ENCODE data around the gene NACC1.

The NACC1 gene

DNA sequence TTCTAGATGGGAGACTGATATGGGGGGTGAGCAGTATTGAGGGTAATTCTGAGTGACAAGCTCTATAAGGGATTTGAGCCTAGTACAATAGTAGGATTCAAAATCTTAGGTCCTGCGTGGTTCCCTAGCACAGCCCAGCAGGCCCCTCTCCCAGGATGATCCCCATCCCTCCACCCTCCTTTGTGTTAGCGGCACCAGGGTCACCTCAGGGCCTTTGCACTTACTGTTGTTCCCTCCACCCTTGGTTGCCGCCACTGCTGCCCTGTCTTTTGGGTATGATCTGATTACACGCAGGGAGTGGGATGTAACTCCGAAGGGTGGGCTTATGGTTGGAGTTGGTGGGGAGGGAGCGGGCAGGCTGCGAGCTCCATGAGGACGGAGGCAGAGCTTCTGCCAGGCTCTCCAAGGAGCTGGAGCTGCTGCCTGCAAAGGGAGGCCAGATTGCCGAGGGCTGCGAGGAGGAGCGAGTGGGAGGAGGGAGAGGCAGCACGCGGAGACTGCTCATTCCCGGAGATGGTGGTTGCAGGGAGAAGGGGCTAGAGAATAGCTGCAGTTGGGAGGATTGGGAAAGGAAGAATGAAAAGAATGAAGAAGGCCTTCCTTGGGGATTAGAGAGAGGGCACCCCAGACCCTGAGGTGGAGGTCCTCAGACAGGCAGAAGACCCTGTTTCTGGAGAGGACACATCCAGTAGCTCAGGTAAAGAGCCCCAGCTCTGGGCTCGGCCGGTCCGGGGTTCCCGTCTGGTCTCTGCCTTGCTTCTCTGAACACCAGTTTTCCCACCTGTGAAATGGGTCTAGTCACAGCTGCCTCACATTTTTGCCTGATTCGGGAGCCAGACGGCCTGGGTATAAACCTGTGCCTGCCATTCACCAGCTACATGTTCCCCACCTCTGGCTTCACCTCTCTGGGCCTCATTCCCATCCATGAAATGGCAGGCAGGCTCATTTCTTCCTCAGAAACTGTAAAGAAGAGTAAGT, 5.2 kb downstream of the NACC1 start:
- H3K9ac ChIP-seq: peak overlapping the region in 6 of 11 experiments; percentile 10 to 99 (median 27); a peak in 6 of 22 replicates
- H4K20me1 ChIP-seq: peaks cover 89 to 96% (median 94%) of the 10 kb centered on the region in 11 experiments
- no peaks in the 10 kb centered on the region for H3K27me3 ChIP-seq
- H3K4me1 ChIP-seq: peaks cover 57 to 77% (median 62%) of the 10 kb centered on the region in 10 experiments
- H3K4me3 ChIP-seq: no peak overlapping the region
- H3K27ac ChIP-seq: no peak overlapping the region
- H3K4me2 ChIP-seq: no peak overlapping the region
- TF ChIP-seq Cebpa-rat (IDR thresholded peaks at IDR 0.05): no peak
- peaks cover 50 to 90% (median 75%) of the 10 kb centered on the region in 11 experiments for H3K36me3 ChIP-seq
- H3K9me3 ChIP-seq (replicated peaks in 1 of 11): no peaks in the 10 kb centered on the region

DNA sequence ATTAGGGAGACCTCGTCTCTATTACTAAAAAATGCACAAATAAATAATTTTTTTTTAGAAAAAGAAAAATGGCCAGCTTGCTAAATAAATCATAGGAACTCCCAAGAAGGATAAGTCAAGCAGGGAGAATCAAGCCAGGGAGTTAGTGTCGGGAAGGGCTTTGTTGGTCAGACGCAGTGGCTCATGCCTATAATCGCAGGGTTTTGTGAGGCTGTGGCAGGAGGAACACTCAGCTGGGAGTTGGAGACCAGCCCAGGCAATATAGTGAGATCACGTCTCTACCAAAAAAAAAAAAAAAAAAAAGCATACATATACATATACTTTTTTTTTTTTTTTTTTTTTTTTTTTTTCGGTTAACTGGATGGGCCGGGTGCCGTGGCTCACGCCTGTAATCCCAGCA, 9.0 kb downstream of the NACC1 start:
- Histone ChIP-seq H3K4me1 (peaks cover 32 to 73% (median 52%) of the 10 kb centered on the region in 10 experiments), H3K4me2 (peak overlapping the region in 10 of 11 experiments; percentile 2 to 55 (median 39); a peak in 16 of 22 replicates), H4K20me1 (peaks cover 97 to 100% (median 100%) of the 10 kb centered on the region in 11 experiments), H3K4me3 (no peak overlapping the region), H3K9me3 (replicated peaks in 1 of 11) (no peaks in the 10 kb centered on the region), H3K27me3 (no peaks in the 10 kb centered on the region), H3K9ac (peak overlapping the region in 3 of 11 experiments; percentile 6 to 32 (median 9); a peak in 1 of 22 replicates), H3K36me3 (peaks cover 49 to 99% (median 82%) of the 10 kb centered on the region in 11 experiments), H3K27ac (no peak overlapping the region)
- no peak for TF ChIP-seq Cebpa-rat (IDR thresholded peaks at IDR 0.05)

DNA sequence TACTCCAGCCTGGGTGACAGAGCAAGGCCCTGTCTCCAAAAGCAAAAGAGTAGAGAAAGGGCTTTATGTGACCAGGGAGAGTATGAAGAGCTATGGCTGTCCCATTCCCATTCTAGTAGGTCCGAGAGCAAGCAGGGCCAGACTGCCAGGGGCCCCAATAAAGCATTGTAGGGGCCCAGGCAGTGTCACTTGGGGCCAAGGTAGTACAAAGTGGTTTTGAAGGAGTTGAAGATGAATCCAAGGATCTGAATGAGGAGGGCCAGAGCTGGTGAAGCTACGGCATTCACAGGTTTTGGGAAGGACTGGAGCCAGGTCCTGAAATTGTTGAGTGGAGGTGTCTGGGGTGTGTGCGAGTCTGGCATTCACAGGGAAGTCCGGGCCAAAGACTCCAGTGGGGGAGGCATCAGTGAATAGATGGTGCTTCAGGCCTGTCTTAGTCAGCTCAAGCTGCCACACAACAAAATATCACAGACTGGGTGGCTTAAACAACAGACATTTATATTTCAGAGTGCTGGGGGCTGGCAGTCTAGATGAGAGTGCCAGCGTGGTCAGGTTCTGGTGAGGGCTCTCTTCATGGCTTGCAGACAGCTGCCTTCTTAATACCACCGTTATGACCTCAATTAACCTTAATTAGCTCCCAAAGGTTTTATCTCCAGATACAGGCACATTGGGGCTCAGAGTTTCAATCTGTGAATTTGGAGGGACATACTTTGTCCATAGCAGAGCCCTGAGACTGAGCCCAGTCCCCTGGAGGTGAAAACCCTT, 9.9 kb downstream of the NACC1 start:
- H3K4me1 ChIP-seq: peaks cover 30 to 76% (median 57%) of the 10 kb centered on the region in 10 experiments
- H3K27ac ChIP-seq: peak overlapping the region in 6 of 11 experiments; percentile 5 to 40 (median 26); a peak in 5 of 22 replicates
- peaks cover 46 to 99% (median 83%) of the 10 kb centered on the region in 11 experiments; a peak in 21 of 22 replicates for H3K36me3 ChIP-seq
- no peak for TF ChIP-seq Cebpa-rat (IDR thresholded peaks at IDR 0.05)
- no peak overlapping the region for H3K4me3 ChIP-seq
- H3K9ac ChIP-seq: peak overlapping the region in 5 of 11 experiments; percentile 2 to 42 (median 21); a peak in 7 of 22 replicates
- H4K20me1 ChIP-seq: peaks cover 97 to 100% (median 100%) of the 10 kb centered on the region in 11 experiments
- H3K4me2 ChIP-seq: peak overlapping the region in 10 of 11 experiments; percentile 10 to 55 (median 39); a peak in 12 of 22 replicates
- H3K9me3 ChIP-seq (replicated peaks in 1 of 11): no peaks in the 10 kb centered on the region
- no peaks in the 10 kb centered on the region for H3K27me3 ChIP-seq

DNA sequence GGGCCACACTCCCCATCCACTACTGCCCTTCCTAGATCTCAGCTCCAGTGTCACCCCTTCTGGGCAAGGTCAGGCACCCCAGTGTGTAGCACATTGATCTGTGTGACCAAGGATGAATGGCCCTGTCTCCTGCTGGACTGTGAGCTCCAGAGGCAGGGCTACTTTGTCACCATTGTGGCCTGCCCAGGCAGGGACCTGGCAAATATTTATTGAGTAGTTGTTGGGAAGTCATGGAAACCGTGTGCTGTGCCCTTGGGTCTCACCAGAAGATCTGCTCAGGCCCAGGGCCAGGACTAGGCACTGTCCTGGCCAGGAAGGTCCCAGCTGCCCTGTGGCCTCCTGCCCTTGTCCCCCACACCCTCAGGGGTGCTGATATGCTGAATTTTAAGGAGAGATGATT, 10.5 kb downstream of the NACC1 start:
- H4K20me1 ChIP-seq: peaks cover 97 to 100% (median 100%) of the 10 kb centered on the region in 11 experiments
- H3K36me3 ChIP-seq: peaks cover 42 to 99% (median 81%) of the 10 kb centered on the region in 11 experiments; a peak in 21 of 22 replicates
- H3K27ac ChIP-seq: peak overlapping the region in 6 of 11 experiments; percentile 5 to 40 (median 26); a peak in 6 of 22 replicates
- H3K27me3 ChIP-seq: no peaks in the 10 kb centered on the region
- H3K9ac ChIP-seq: peak overlapping the region in 6 of 11 experiments; percentile 2 to 29 (median 15); a peak in 5 of 22 replicates
- TF ChIP-seq Cebpa-rat (IDR thresholded peaks at IDR 0.05): no peak
- no peaks in the 10 kb centered on the region for H3K9me3 ChIP-seq (replicated peaks in 1 of 11)
- peak overlapping the region in 6 of 11 experiments; percentile 5 to 53 (median 14); a peak in 4 of 22 replicates for H3K4me2 ChIP-seq
- peaks cover 30 to 72% (median 58%) of the 10 kb centered on the region in 10 experiments for H3K4me1 ChIP-seq
- no peak overlapping the region for H3K4me3 ChIP-seq

DNA sequence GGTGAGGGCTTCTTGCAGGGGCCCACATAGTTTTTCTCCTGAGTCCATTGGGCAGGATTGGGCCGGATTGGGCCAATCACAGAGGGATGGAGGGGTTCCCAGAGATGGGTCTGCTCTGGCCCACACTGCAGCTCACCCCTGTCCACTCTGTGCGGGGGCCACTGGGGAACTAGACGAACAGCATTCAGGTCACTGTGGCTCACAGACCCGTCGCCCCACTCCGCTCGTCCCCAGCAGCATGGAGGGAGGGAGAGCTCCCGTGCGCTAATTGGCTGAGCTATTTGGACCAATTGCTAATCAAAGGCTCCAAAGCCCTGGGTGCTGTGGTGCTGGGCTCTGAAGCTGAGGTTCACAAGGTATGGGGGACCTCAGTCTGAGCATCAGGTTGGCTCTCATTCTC, 11.3 kb downstream of the NACC1 start:
- Histone ChIP-seq H3K9me3 (replicated peaks in 1 of 11) (no peaks in the 10 kb centered on the region), H3K9ac (peak overlapping the region in 3 of 11 experiments; percentile 16 to 29 (median 21); a peak in 1 of 22 replicates), H3K27ac (peak overlapping the region in 1 of 11 experiments; percentile 40; a peak in 2 of 22 replicates), H4K20me1 (peaks cover 97 to 100% (median 100%) of the 10 kb centered on the region in 11 experiments), H3K4me1 (peaks cover 30 to 75% (median 58%) of the 10 kb centered on the region in 10 experiments), H3K27me3 (no peaks in the 10 kb centered on the region), H3K4me2 (peak overlapping the region in 2 of 11 experiments; percentile 5 to 11; a peak in 3 of 22 replicates), H3K4me3 (no peak overlapping the region), H3K36me3 (peaks cover 40 to 99% (median 82%) of the 10 kb centered on the region in 11 experiments; a peak in 21 of 22 replicates)
- TF ChIP-seq Cebpa-rat (IDR thresholded peaks at IDR 0.05): no peak

DNA sequence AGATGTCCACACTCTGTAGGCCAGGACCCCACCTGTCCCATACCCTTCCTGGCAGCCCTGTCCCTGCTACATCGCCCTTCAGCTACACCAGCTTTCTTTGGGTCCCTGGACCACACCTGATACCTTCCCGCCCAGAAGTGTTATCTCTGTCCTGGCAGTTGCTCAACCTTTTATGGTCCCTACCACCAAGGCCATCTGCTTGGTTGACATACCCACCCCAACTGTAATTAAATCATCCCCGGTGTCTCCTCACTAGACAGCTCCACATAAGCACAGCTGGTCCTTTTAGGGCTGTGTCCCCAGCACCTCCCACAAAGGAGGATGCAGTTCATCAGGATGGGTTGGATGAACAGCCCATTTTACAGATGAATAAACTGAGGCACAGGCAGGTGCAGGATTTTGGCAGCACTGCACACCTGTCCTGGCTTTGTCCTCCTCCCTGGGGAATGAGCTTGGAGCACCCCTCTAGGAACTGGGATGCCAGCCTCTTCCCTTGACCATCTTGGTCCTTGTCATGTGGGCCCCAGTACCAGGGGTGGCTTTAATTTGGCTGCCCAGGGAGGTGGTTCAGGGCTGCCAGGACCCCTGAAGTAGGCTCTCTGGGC, 12.9 kb downstream of the NACC1 start:
- H3K27ac ChIP-seq: peak overlapping the region in 1 of 11 experiments; percentile 28; a peak in 2 of 22 replicates
- TF ChIP-seq Cebpa-rat (IDR thresholded peaks at IDR 0.05): no peak

DNA sequence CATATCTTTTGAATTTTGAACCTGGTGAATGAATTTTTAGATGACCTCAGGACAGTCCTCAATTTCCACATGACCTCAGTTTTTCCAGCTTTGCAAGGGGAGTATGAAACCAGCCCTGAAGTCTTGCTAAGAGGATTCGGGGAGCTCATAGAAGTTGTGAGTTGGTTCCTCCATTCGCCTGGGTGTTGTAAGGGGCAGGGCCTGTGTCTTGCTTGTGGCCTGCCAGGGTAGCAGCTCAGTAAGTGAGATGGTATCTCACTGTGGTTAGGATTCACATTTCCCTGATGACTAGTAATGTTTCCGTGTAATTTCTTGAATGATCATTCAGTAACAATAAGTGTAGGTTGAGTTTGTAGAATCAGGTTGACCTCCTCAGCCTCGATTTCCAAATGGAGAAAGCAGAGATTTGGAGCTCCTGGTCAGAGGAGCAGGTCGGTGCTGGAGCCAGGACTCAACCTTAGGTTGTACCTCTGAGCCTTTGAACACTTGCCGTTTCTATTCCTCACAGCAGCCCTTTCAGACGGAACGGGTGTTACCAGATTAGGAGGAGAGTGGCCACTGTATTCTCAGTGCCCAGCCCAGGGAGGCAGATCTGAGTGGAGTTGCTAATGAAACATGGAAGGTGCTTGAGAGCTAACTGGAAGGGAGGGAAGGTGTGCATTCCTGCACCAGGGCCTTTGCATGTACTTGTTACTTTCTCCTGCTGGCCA, 14.6 kb downstream of the NACC1 start:
- Histone ChIP-seq H3K27me3 (no peaks in the 10 kb centered on the region), H3K36me3 (peaks cover 54 to 100% (median 87%) of the 10 kb centered on the region in 11 experiments), H3K9me3 (replicated peaks in 1 of 11) (no peaks in the 10 kb centered on the region), H4K20me1 (peaks cover 82 to 100% (median 96%) of the 10 kb centered on the region in 11 experiments), H3K4me3 (no peak overlapping the region), H3K4me1 (peaks cover 10 to 55% (median 40%) of the 10 kb centered on the region in 10 experiments), H3K27ac (0 out of 22 replicates have a peak overlapping the region, but pooled peaks of 1 of the 11 experiments have one; percentile 7), H3K9ac (peak overlapping the region in 2 of 11 experiments; percentile 5 to 23; a peak in 1 of 22 replicates), H3K4me2 (0 out of 22 replicates have a peak overlapping the region, but pooled peaks of 1 of the 11 experiments have one; percentile 33)
- TF ChIP-seq Cebpa-rat (IDR thresholded peaks at IDR 0.05): no peak

More for the DNA sequence above, 12.9 kb downstream of the NACC1 start:
- Histone ChIP-seq H3K4me2 (peak overlapping the region in 5 of 11 experiments; percentile 17 to 66 (median 33); a peak in 9 of 22 replicates), H3K27me3 (no peaks in the 10 kb centered on the region), H3K36me3 (peaks cover 47 to 99% (median 82%) of the 10 kb centered on the region in 11 experiments), H4K20me1 (peaks cover 97 to 100% (median 100%) of the 10 kb centered on the region in 11 experiments), H3K9me3 (replicated peaks in 1 of 11) (no peaks in the 10 kb centered on the region), H3K9ac (0 out of 22 replicates have a peak overlapping the region, but pooled peaks of 1 of the 11 experiments have one; percentile 2), H3K4me3 (no peak overlapping the region), H3K4me1 (peaks cover 27 to 66% (median 52%) of the 10 kb centered on the region in 10 experiments)

Measured in BLaER1 treated with 17β-estradiol and CSF1 and Interleukin-3, amounts not matched to agents 10 nM and 100 nM (cell line).